K562 (cell line): ENCODE measurements around the gene LEPROT. TPM values are rescaled to one million over a fixed set of nuclear protein-coding genes. Genes with fewer than 3 reads are reported as not detected.

ENCODE experiments used
- ARID2 ChIP-seq: fragments of 450-650 bp; IDR thresholded peaks from 2 replicates; pipeline ENCODE4 v1.6.1; 2017; ENCODE audit warnings: antibody characterized with exemption, mild to moderate bottlenecking
- BCL6 ChIP-seq: fragments of 250-450 bp; sonication (Bioruptor Pico); IDR thresholded peaks from 2 replicates; pipeline ENCODE4 v1.4.0; 2020
- CBFA2T2 ChIP-seq: fragments of 450-650 bp; conservative IDR thresholded peaks from 2 replicates; pipeline ENCODE4 v1.6.1; 2017; ENCODE audit warnings: mild to moderate bottlenecking
- CEBPB ChIP-seq: fragments of 450-650 bp; IDR thresholded peaks from 2 replicates; pipeline ENCODE4 v1.6.1; 2016; ENCODE audit warnings: missing genetic modification characterization, missing compliant biosample characterization
- EP300 ChIP-seq: IDR thresholded peaks from 2 replicates; pipeline ENCODE4 v1.6.1; 2012; ENCODE audit warnings: low read length, improper control_type of control experiment
- HDAC1 ChIP-seq, 2 experiments: fragments of 450-650 bp; IDR thresholded peaks; 2 replicates each; pipeline ENCODE4 v1.6.1; 2016 to 2017; ENCODE audit warnings: inconsistent platforms in 1 of 2, mild to moderate bottlenecking in 1 of 2, moderate library complexity in 1 of 2
- HNRNPL ChIP-seq: fragments of 200-400 bp; formaldehyde crosslinking; IDR thresholded peaks from 2 replicates; pipeline ENCODE4 v1.6.1; 2017; ENCODE audit warnings: low read depth, mild to moderate bottlenecking, low read length
- IRF9 ChIP-seq: fragments of 450-650 bp; IDR thresholded peaks from 2 replicates; pipeline ENCODE4 v1.6.1; 2016; ENCODE audit warnings: missing biosample characterization, missing genetic modification characterization
- JUND ChIP-seq, 2 experiments: IDR thresholded peaks; 2 replicates in 1 of 2; 3 replicates in 1 of 2; pipeline ENCODE4 v1.6.1; 2011; ENCODE audit warnings: borderline replicate concordance in 2 of 2, low read depth in 2 of 2, low read length in 2 of 2, improper control_type of control experiment in 1 of 2, missing biosample characterization in 1 of 2, missing genetic modification characterization in 1 of 2, missing genetic modification reagents in 1 of 2
- KDM4B ChIP-seq, 2 experiments: fragments of 450-650 bp in 1 of 2; sonication (generic) in 1 of 2; IDR thresholded peaks; 2 replicates each; pipeline ENCODE4 v1.6.1; 2016 to 2017; ENCODE audit warnings: borderline replicate concordance in 2 of 2, antibody characterized with exemption in 1 of 2, low read depth in 1 of 2, mild to moderate bottlenecking in 1 of 2
- KHSRP ChIP-seq: fragments of 450-650 bp; IDR thresholded peaks from 2 replicates; pipeline ENCODE4 v1.6.1; 2017
- KLF10 ChIP-seq: fragments of 250-450 bp; sonication (Bioruptor Pico); IDR thresholded peaks from 2 replicates; pipeline ENCODE4 v1.6.1; 2021; ENCODE audit warnings: matching md5 sums
- NR2F6 ChIP-seq: fragments of 450-650 bp; formaldehyde crosslinking; IDR thresholded peaks from 2 replicates; pipeline ENCODE4 v1.4.0; 2020; ENCODE audit warnings: mild to moderate bottlenecking
- PTBP1 ChIP-seq: fragments of 200-400 bp; formaldehyde crosslinking; IDR thresholded peaks from 2 replicates; pipeline ENCODE4 v1.6.1; 2017; ENCODE audit warnings: low read depth, low read length
- RBM15 ChIP-seq: fragments of 200-400 bp; formaldehyde crosslinking; IDR thresholded peaks from 2 replicates; pipeline ENCODE4 v1.6.1; 2018; ENCODE audit warnings: mild to moderate bottlenecking, low read length, moderate library complexity; ENCODE audit not compliant: insufficient read depth
- SOX6 ChIP-seq: fragments of 450-650 bp; IDR thresholded peaks from 2 replicates; pipeline ENCODE4 v1.6.1; 2014; ENCODE audit warnings: mild to moderate bottlenecking
- YBX1 ChIP-seq: fragments of 450-650 bp; IDR thresholded peaks from 2 replicates; pipeline ENCODE4 v1.7.1; 2016; ENCODE audit warnings: mild to moderate bottlenecking
- ZNF282 ChIP-seq: sonication (generic); formaldehyde crosslinking; IDR thresholded peaks from 2 replicates; pipeline ENCODE4 v1.8.1; 2023; ENCODE audit warnings: missing genetic modification reagents
- ZNF311 ChIP-seq: fragments of 250-450 bp; sonication (Bioruptor Pico); IDR thresholded peaks from 2 replicates; pipeline ENCODE4 v1.4.0; 2020; ENCODE audit warnings: mild to moderate bottlenecking, moderate library complexity
- ZNF699 ChIP-seq: fragments of 250-450 bp; sonication (Bioruptor Pico); IDR thresholded peaks from 2 replicates; pipeline ENCODE4 v1.8.0; 2021; ENCODE audit warnings: mild to moderate bottlenecking, moderate library complexity; ENCODE audit not compliant: insufficient replicate concordance
- ZNF778 ChIP-seq: fragments of 450-650 bp; formaldehyde crosslinking; IDR thresholded peaks from 2 replicates; pipeline ENCODE4 v1.4.0; 2020; ENCODE audit warnings: mild to moderate bottlenecking, moderate library complexity
- polyA plus RNA-seq, 8 experiments: library from polyadenylated mRNA; depleted of rRNA in 4 of 8; stranded (reverse) in 5 of 8; unstranded in 3 of 8; fragments of >200 nt; fragmentation: Nextera tagmentation in 2 of 8; fragmentation: Illumina TruSeq in 1 of 8; extraction: Ambion mirVana in 2 of 8; extraction: Trizol in 1 of 8; gene quantifications; 2 replicates each; pipeline versions ENCODE4 v1.2.1 to v1.2.3, GENCODE V29; 2011 to 2014; ENCODE audit warnings: inconsistent platforms in 1 of 8, missing spikeins in 1 of 8
- total RNA-seq, 7 experiments: library from RNA; depleted of rRNA in 6 of 7; stranded (reverse); fragments of >200 nt in 6 of 7; fragmentation: Illumina TruSeq in 2 of 7; extraction: Trizol in 2 of 7; gene quantifications; 2 replicates each; pipeline versions ENCODE4 v1.2.1 to v1.2.3, GENCODE V29; 2011 to 2021; ENCODE audit warnings: low replicate concordance in 1 of 7
- TF ChIP-seq, protein P1 (sequence below): fragments of 450-650 bp; IDR thresholded peaks from 2 replicates; pipeline ENCODE4 v1.6.1; 2018; ENCODE audit warnings: mild to moderate bottlenecking, low read depth; ENCODE audit not compliant: partially characterized antibody
- TF ChIP-seq, protein P2 (sequence below): conservative IDR thresholded peaks from 2 replicates; pipeline ENCODE4 v1.6.1; 2011; ENCODE audit warnings: low read depth, mild to moderate bottlenecking, low read length; ENCODE audit not compliant: control insufficient read depth
- TF ChIP-seq, protein P3 (sequence below): sonication (generic); formaldehyde crosslinking; IDR thresholded peaks from 2 replicates; pipeline ENCODE4 v1.8.1; 2023; ENCODE audit warnings: mild to moderate bottlenecking, missing genetic modification reagents

LEPROT gene
- total and polyA plus RNA-seq, 9 of the 15 experiments (the other 6 are each of a cell fraction or from before 2014, with no cell fraction given) = 28.1 to 97.5 (median 45.8) TPM

DNA sequence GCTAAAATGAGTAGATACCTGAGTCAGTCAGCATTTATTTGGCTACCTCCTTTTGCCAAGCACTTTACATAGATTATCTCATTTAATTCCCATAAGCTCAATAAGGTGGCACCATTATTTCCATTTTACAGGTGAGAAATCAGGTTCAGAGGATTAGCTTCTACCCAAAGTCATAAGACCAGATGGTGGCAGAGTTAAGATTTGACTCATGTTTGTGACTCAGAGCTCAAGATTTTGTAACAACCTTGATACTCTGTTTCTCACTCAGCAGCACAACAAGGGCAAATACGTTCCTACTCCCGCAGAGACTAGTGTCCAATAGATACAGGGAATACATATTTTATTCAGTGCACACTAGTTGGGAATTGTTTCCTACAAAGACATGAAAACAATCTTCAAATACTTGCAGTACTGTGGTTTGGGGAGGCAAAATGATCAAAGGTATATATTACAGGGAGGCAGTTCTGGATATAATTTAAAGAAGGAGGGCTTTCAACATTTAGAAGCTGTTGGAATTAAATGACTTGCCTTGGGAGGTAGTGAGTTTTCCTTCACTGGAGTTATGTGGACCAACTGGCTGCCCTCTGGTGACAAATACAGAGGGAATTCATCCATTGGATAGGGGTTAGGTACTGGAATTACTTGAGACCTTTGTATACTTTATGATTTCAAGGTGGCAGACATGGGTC is 3.6 kb downstream of the LEPROT start (continued):
- TF ChIP-seq, protein P1, sequence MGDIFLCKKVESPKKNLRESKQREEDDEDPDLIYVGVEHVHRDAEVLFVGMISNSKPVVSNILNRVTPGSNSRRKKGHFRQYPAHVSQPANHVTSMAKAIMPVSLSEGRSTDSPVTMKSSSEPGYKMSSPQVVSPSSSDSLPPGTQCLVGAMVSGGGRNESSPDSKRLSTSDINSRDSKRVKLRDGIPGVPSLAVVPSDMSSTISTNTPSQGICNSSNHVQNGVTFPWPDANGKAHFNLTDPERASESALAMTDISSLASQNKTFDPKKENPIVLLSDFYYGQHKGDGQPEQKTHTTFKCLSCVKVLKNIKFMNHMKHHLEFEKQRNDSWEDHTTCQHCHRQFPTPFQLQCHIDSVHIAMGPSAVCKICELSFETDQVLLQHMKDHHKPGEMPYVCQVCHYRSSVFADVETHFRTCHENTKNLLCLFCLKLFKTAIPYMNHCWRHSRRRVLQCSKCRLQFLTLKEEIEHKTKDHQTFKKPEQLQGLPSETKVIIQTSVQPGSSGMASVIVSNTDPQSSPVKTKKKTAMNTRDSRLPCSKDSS = no peak
- TF ChIP-seq, protein P2, sequence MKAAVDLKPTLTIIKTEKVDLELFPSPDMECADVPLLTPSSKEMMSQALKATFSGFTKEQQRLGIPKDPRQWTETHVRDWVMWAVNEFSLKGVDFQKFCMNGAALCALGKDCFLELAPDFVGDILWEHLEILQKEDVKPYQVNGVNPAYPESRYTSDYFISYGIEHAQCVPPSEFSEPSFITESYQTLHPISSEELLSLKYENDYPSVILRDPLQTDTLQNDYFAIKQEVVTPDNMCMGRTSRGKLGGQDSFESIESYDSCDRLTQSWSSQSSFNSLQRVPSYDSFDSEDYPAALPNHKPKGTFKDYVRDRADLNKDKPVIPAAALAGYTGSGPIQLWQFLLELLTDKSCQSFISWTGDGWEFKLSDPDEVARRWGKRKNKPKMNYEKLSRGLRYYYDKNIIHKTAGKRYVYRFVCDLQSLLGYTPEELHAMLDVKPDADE = no peak
- no peak for TF ChIP-seq SOX6
- TF ChIP-seq JUND (IDR thresholded peaks at IDR 0.05; ENCODE audit: borderline replicate concordance, low read depth, low read length) = peak; percentile 91
- TF ChIP-seq JUND (tag; IDR thresholded peaks at IDR 0.05; ENCODE audit: borderline replicate concordance, low read depth, low read length) = peak; percentile 63; the same call in 1 of the 3 replicates
- TF ChIP-seq BCL6 = no peak
- TF ChIP-seq RBM15 = no peak
- no peak for TF ChIP-seq NR2F6 (CRISPR knock-in tag)
- TF ChIP-seq IRF9 = no peak
- no peak for TF ChIP-seq ZNF282 (CRISPR knock-in tag)
- TF ChIP-seq HNRNPL = no peak
- TF ChIP-seq EP300 = peak; percentile 57; the same call in 1 of the 2 replicates
- no peak for TF ChIP-seq KDM4B (IDR thresholded peaks at IDR 0.05; ENCODE audit: borderline replicate concordance in 2 of 2, low read depth in 1 of 2)
- peak; percentile 76 for TF ChIP-seq CBFA2T2
- peak in 1 of 2 experiments; percentile 53; a peak in 1 of 4 replicates for TF ChIP-seq HDAC1 (IDR thresholded peaks at IDR 0.05)
- TF ChIP-seq CEBPB = peak; percentile 44; the same call in 1 of the 2 replicates
- TF ChIP-seq PTBP1 = no peak
- no peak for TF ChIP-seq KHSRP
- no peak for TF ChIP-seq ZNF311
- no peak for TF ChIP-seq ZNF699 (CRISPR knock-in tag)
- TF ChIP-seq, protein P3, sequence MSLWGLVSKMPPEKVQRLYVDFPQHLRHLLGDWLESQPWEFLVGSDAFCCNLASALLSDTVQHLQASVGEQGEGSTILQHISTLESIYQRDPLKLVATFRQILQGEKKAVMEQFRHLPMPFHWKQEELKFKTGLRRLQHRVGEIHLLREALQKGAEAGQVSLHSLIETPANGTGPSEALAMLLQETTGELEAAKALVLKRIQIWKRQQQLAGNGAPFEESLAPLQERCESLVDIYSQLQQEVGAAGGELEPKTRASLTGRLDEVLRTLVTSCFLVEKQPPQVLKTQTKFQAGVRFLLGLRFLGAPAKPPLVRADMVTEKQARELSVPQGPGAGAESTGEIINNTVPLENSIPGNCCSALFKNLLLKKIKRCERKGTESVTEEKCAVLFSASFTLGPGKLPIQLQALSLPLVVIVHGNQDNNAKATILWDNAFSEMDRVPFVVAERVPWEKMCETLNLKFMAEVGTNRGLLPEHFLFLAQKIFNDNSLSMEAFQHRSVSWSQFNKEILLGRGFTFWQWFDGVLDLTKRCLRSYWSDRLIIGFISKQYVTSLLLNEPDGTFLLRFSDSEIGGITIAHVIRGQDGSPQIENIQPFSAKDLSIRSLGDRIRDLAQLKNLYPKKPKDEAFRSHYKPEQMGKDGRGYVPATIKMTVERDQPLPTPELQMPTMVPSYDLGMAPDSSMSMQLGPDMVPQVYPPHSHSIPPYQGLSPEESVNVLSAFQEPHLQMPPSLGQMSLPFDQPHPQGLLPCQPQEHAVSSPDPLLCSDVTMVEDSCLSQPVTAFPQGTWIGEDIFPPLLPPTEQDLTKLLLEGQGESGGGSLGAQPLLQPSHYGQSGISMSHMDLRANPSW (CRISPR knock-in tag) = no peak
- no peak for TF ChIP-seq ARID2
- no peak for TF ChIP-seq YBX1
- no peak for TF ChIP-seq KLF10 (CRISPR knock-in tag)
- TF ChIP-seq ZNF778 = no peak
